ENCODE measurements around the gene RPS26. TPM values are rescaled to one million over a fixed set of nuclear protein-coding genes. Genes with fewer than 3 reads are reported as not detected.
A peak's percentile ranks its signal among the peaks of the same experiment; 100 is the strongest.
"Not testable (repeated sequence)": the region's sequence is repeated elsewhere in the genome, so short reads cannot be mapped to it uniquely, and the experiment has no call there.

Gene RPS26
- total and polyA plus RNA-seq, 7 donors = 130 to 3,746 (median 2,067) TPM

- Histone ChIP-seq H3K36me3 (peaks cover 15 to 61% (median 25%) of the 10 kb centered on the region in 4 donors), H3K9me3 (no peaks in the 10 kb centered on the region), H3K4me3 (peak within 1 kb of the TSS; percentile 42 to 76 (median 72)), H3K4me1 (peaks cover 0 to 19% (median 16%) of the 10 kb centered on the region in 4 donors), H3K27me3 (no peaks in the 10 kb centered on the region), H3K27ac (peak within 1 kb of the TSS; percentile 84 to 91 (median 89))
- intact Hi-C loops (cut with DNase I) = loop anchor here (1.0 to 5.0 kb wide), 3 partner anchors 23 to 105 kb away; partner anchors contain the start of genes PA2G4, RAB5B and RPS26
- WGBS, 2 donors = 1% methylated on average over 27 of the region's 27 CpGs
- TF ChIP-seq EP300 (IDR thresholded peaks at IDR 0.05) (no peak), POLR2AphosphoS5 (IDR thresholded peaks at IDR 0.05) (peak; percentile 55 to 88 (median 82)), POLR2A (IDR thresholded peaks at IDR 0.05) (peak in 1 of 2 donors; percentile 54), CTCF (IDR thresholded peaks at IDR 0.05) (no peak)
- DNase-seq = peak; percentile 99
Observed at GRCh38 chr12:55996715-55997534, 44.8 kb upstream of the RPS26 start, which contains the start of gene SUOX. Gene SUOX (plus strand): TSS chr12:55997276. CDS start chr12:56002222, 4,946 bp downstream.

- Histone ChIP-seq H3K4me3 (peak overlapping the region; percentile 42 to 76 (median 72)), H3K36me3 (peaks cover 11 to 61% (median 20%) of the 10 kb centered on the region in 4 donors), H3K27me3 (no peaks in the 10 kb centered on the region), H3K4me1 (peaks cover 0 to 19% (median 16%) of the 10 kb centered on the region in 4 donors), H3K9me3 (no peaks in the 10 kb centered on the region), H3K27ac (peak overlapping the region; percentile 84 to 91 (median 89))
- 1 to 2% methylated on average over 5 of the region's 5 CpGs for WGBS, 2 donors
- intact Hi-C loops (cut with DNase I) = loop anchor here (5.0 kb wide), 1 partner anchor 105 kb away; the partner anchor contains the start of gene PA2G4
- TF ChIP-seq POLR2A (IDR thresholded peaks at IDR 0.05) (no peak), CTCF (IDR thresholded peaks at IDR 0.05) (no peak), EP300 (IDR thresholded peaks at IDR 0.05) (no peak), POLR2AphosphoS5 (IDR thresholded peaks at IDR 0.05) (no peak)
- peak; percentile 68 for DNase-seq
Observed at GRCh38 chr12:55997535-55997859, 44.2 kb upstream of the RPS26 start.

- Histone ChIP-seq H3K4me1 (peaks cover 0 to 19% (median 16%) of the 10 kb centered on the region in 4 donors), H3K36me3 (peaks cover 0 to 60% (median 11%) of the 10 kb centered on the region in 4 donors)
- WGBS, 2 donors = 80 to 87% methylated on average over 5 to 6 of the region's 6 CpGs
- DNase-seq, H3K4me3 ChIP-seq, H3K27ac ChIP-seq, H3K27me3 ChIP-seq, H3K9me3 ChIP-seq: not testable (repeated sequence)
- intact Hi-C loops (cut with DNase I) = loop anchor here (5.0 kb wide), 1 partner anchor 103 kb away; the partner anchor contains the start of gene PA2G4
Observed at GRCh38 chr12:55999522-55999921, 42.2 kb upstream of the RPS26 start.

- H3K27me3 ChIP-seq, H3K27ac ChIP-seq, DNase-seq, H3K4me3 ChIP-seq, H3K9me3 ChIP-seq: not testable (repeated sequence)
- Histone ChIP-seq H3K4me1 (peaks cover 0 to 19% (median 16%) of the 10 kb centered on the region in 4 donors), H3K36me3 (peaks cover 0 to 57% (median 8%) of the 10 kb centered on the region in 4 donors)
- WGBS, 2 donors = 74 to 94% methylated on average over 33 of the region's 33 CpGs
- intact Hi-C loops (cut with DNase I) = loop anchor here (5.0 kb wide), 1 partner anchor 102 kb away; the partner anchor contains the start of gene PA2G4
Observed at GRCh38 chr12:55999999-56000540, 41.6 kb upstream of the RPS26 start.

GRCh38 chr12:56001487-56002100, 40.1 kb upstream of the RPS26 start:
- no peaks in the 10 kb centered on the region for H3K9me3 ChIP-seq
- no peak for DNase-seq
- 20 to 67% methylated on average over 7 of the region's 7 CpGs for WGBS, 2 donors
- peaks cover 0 to 54% (median 7%) of the 10 kb centered on the region in 4 donors for H3K36me3 ChIP-seq
- no peak overlapping the region for H3K27ac ChIP-seq
- H3K27me3 ChIP-seq = no peaks in the 10 kb centered on the region
- TF ChIP-seq CTCF (IDR thresholded peaks at IDR 0.05) = no peak
- no peak for TF ChIP-seq POLR2AphosphoS5 (IDR thresholded peaks at IDR 0.05)
- TF ChIP-seq EP300 (IDR thresholded peaks at IDR 0.05) = no peak
- TF ChIP-seq POLR2A (IDR thresholded peaks at IDR 0.05) = no peak
- no peak overlapping the region for H3K4me3 ChIP-seq
- H3K4me1 ChIP-seq = peaks cover 0 to 15% (median 13%) of the 10 kb centered on the region in 4 donors
- intact Hi-C loops (cut with DNase I) = no loop called here

- DNase-seq; H3K9me3 ChIP-seq; H3K4me3 ChIP-seq; intact Hi-C loops (cut with DNase I); H3K27ac ChIP-seq; H3K27me3 ChIP-seq: not testable (repeated sequence)
- 79 to 83% methylated on average over 5 of the region's 5 CpGs for WGBS, 2 donors
- H3K36me3 ChIP-seq = peaks cover 0 to 54% (median 7%) of the 10 kb centered on the region in 4 donors
- H3K4me1 ChIP-seq = peaks cover 0 to 15% (median 11%) of the 10 kb centered on the region in 4 donors
Observed at GRCh38 chr12:56003376-56003775, 38.3 kb upstream of the RPS26 start.
